Spleen (tissue), 11 donors: Measurements from ENCODE around the gene ADPRH. TPM values are rescaled to one million over a fixed set of nuclear protein-coding genes. Genes with fewer than 3 reads are reported as not detected.

Experiments used
- DNase-seq: peaks from one replicate; pipeline ENCODE4 v3.0.0-alpha.2; 2020
- H3K27ac ChIP-seq, 8 donors: fragments of 200-600 bp; sonication (generic) in 7 of 8; 1 replicate in 4 of 8; 2 replicates in 4 of 8; pipeline versions ENCODE4 v1.5.0 to v1.8.0; 2016 to 2021; ENCODE audit warnings: inconsistent platforms in 4 of 8, mild to moderate bottlenecking in 4 of 8, moderate library complexity in 1 of 8
- H3K27me3 ChIP-seq, 7 donors: fragments of 200-600 bp; sonication (generic) in 6 of 7; replicated peaks in 1 of 7; 1 replicate in 4 of 7; 2 replicates in 3 of 7; pipeline versions ENCODE4 v1.5.0 to v1.8.0; 2016 to 2021; ENCODE audit warnings: inconsistent platforms in 3 of 7, mild to moderate bottlenecking in 1 of 7
- H3K36me3 ChIP-seq, 6 donors: fragments of 200-600 bp; sonication (generic) in 5 of 6; 1 replicate in 4 of 6; 2 replicates in 2 of 6; pipeline versions ENCODE4 v1.5.0 to v1.8.0; 2016 to 2021; ENCODE audit warnings: inconsistent platforms in 2 of 6
- H3K4me1 ChIP-seq, 6 donors: fragments of 200-600 bp; sonication (generic) in 5 of 6; 1 replicate in 3 of 6; 2 replicates in 3 of 6; pipeline versions ENCODE4 v1.5.0 to v1.8.0; 2016 to 2021; ENCODE audit warnings: inconsistent platforms in 3 of 6
- H3K4me3 ChIP-seq, 8 donors: fragments of 200-600 bp; sonication (generic) in 7 of 8; 1 replicate in 4 of 8; 2 replicates in 4 of 8; pipeline versions ENCODE4 v1.5.0 to v1.8.0; 2016 to 2021; ENCODE audit warnings: inconsistent platforms in 4 of 8, mild to moderate bottlenecking in 4 of 8, moderate library complexity in 2 of 8
- H3K9me3 ChIP-seq, 8 donors: fragments of 200-600 bp; sonication (generic) in 7 of 8; 1 replicate in 4 of 8; 2 replicates in 4 of 8; pipeline versions ENCODE4 v1.5.0 to v1.8.0; 2016 to 2021; ENCODE audit warnings: inconsistent platforms in 4 of 8
- CTCF ChIP-seq, 11 experiments: fragments of 200-600 bp in 7 of 11; fragments of 450-650 bp in 4 of 11; sonication (generic) in 4 of 11; IDR thresholded peaks in 8 of 11; conservative IDR thresholded peaks in 3 of 11; 1 replicate in 7 of 11; 2 replicates in 4 of 11; pipeline versions ENCODE4 v1.4.0 to v1.8.0; 2016 to 2021; ENCODE audit warnings: antibody characterized with exemption in 11 of 11, inconsistent platforms in 4 of 11, mild to moderate bottlenecking in 1 of 11
- POLR2A ChIP-seq, 3 donors: fragments of 450-650 bp; IDR thresholded peaks; one replicate each; pipeline ENCODE4 v1.5.1; 2017; ENCODE audit warnings: antibody characterized with exemption in 3 of 3, mild to moderate bottlenecking in 1 of 3
- POLR2AphosphoS5 ChIP-seq, 3 donors: sonication (generic); formaldehyde crosslinking; IDR thresholded peaks; one replicate each; pipeline ENCODE4 v1.5.1; 2017; ENCODE audit warnings: antibody characterized with exemption in 3 of 3
- WGBS, 5 donors: extraction: QIAGEN DNeasy Blood & Tissue Kit in 3 of 5; methylation state at CpG; one replicate each; pipeline versions ENCODE4 v1.1.5 to v1.1.7; 2013 to 2018; 5-methylcytosine and 5-hydroxymethylcytosine counted together
- intact Hi-C: fragments of 100-400 bp; cut with DNase I; formaldehyde crosslinking; loops from one replicate; pipeline ENCODE4 v1.15.0; 2023; ENCODE audit warnings: low total_unique reads
- polyA plus RNA-seq, 3 donors: library from polyadenylated mRNA; stranded (reverse); fragments of 200-250 nt; gene quantifications; one replicate each; pipeline ENCODE4 v1.2.1, GENCODE V29; 2013
- total RNA-seq, 7 donors: library from RNA; depleted of rRNA in 3 of 7; stranded (reverse); fragments of >200 nt in 3 of 7; fragmentation: NEBNext Ultra II Directional in 4 of 7; extraction: Animal tissue kit (Norgen Biotek cat#: 25700) in 4 of 7; gene quantifications; one replicate each; pipeline versions ENCODE4 v1.1.0 to v1.2.1, GENCODE V29; 2016 to 2021
- donor health status: healthy with polysubstance abuse.
- donor health status: DM: no; HTN: no; CAD: no; lungs with moderate emphysema.
- donor health status: DM: no; HTN: no; CAD: no.
- donor health status: Bipolar disorder and iron deficiency.
- donor health status: healthy.
- donor health status: DM: no; HTN: no; CAD: no.
- donor health status: DM: yes; HTN: yes; CAD: no.

ADPRH gene
- total and polyA plus RNA-seq, 10 donors, result 7.1 to 29.2 (median 18.1) TPM

- Histone ChIP-seq H3K36me3 (peaks cover 0 to 12% (median 5%) of the 10 kb centered on the region in 6 donors), H3K27ac (peak overlapping the region; percentile 54 to 86 (median 76)), H3K4me3 (peak overlapping the region in 1 of 8 donors; percentile 37), H3K27me3 (no peaks in the 10 kb centered on the region), H3K9me3 (no peaks in the 10 kb centered on the region), H3K4me1 (peaks cover 11 to 33% (median 23%) of the 10 kb centered on the region in 6 donors)
- TF ChIP-seq POLR2AphosphoS5 (IDR thresholded peaks at IDR 0.05) (no peak), CTCF (IDR thresholded peaks at IDR 0.05 in 8 of 11, conservative IDR thresholded peaks at IDR 0.05 in 3 of 11) (no peak), POLR2A (IDR thresholded peaks at IDR 0.05) (no peak)
- intact Hi-C loops, result no loop called here
- WGBS, 5 donors, result 36 to 43% (median 38%) methylated on average over 3 of the region's 3 CpGs
- DNase-seq, result no peak
Measured at GRCh38 chr3:119637679-119638477, 58.6 kb downstream of the ADPRH start.

Other genes with a start within 250 kb of the ADPRH start
- 10 to 100 TPM; 36.0 to 80.5 (median 42.3) TPM for gene TMEM39A, start 115.9 kb upstream of the ADPRH start, total RNA-seq
- 1 to 10 TPM; 4.9 to 5.9 (median 5.4) TPM for gene TMEM39A, start 115.9 kb upstream of the ADPRH start, polyA plus RNA-seq
- 10 to 100 TPM; 15.3 to 26.0 (median 24.3) TPM for gene POGLUT1, start 110.5 kb upstream of the ADPRH start, total RNA-seq
- 10 to 100 TPM; 11.1 to 17.0 (median 12.6) TPM for gene POGLUT1, start 110.5 kb upstream of the ADPRH start, polyA plus RNA-seq
- gene TIMMDC1, start 80.9 kb upstream of the ADPRH start, total RNA-seq, result 10 to 100 TPM; 33.0 to 85.7 (median 67.4) TPM
- 10 to 100 TPM; 57.1 to 77.8 (median 75.4) TPM for gene TIMMDC1, start 80.9 kb upstream of the ADPRH start, polyA plus RNA-seq
- gene CD80, start 19.9 kb upstream of the ADPRH start, total RNA-seq, result 10 to 100 TPM in 6 of 7 donors, 1 to 10 TPM in 1; 5.7 to 33.0 (median 19.7) TPM
- gene CD80, start 19.9 kb upstream of the ADPRH start, polyA plus RNA-seq, result 1 to 10 TPM; 1.5 to 2.5 (median 2.0) TPM
- gene PLA1A, start 18.4 kb downstream of the ADPRH start, total RNA-seq, result 1 to 10 TPM in 3 of 7 donors, under 1 TPM in 3, not detected in 1; 0.27 to 6.8 (median 1.0) TPM
- gene PLA1A, start 18.4 kb downstream of the ADPRH start, polyA plus RNA-seq, result under 1 TPM; 0.44 to 0.80 (median 0.61) TPM
- gene POPDC2, start 81.1 kb downstream of the ADPRH start, total RNA-seq, result 1 to 10 TPM; 4.8 to 9.8 (median 6.9) TPM
- gene POPDC2, start 81.1 kb downstream of the ADPRH start, polyA plus RNA-seq, result 1 to 10 TPM; 3.1 to 8.3 (median 7.0) TPM
- gene COX17, start 97.9 kb downstream of the ADPRH start, total RNA-seq, result 10 to 100 TPM; 30.4 to 58.5 (median 38.4) TPM
- gene COX17, start 97.9 kb downstream of the ADPRH start, polyA plus RNA-seq, result 100 to 1,000 TPM in 2 of 3 donors, 10 to 100 TPM in 1; 97.4 to 136 (median 115) TPM
- gene CFAP91, start 123.5 kb downstream of the ADPRH start, total RNA-seq, result 100 to 1,000 TPM in 1 of 7 donors, 10 to 100 TPM in 6; 30.2 to 141 (median 68.2) TPM
- 10 to 100 TPM; 11.0 to 33.7 (median 24.2) TPM for gene CFAP91, start 123.5 kb downstream of the ADPRH start, polyA plus RNA-seq
- 1 to 10 TPM in 2 of 7 donors, under 1 TPM in 4, not detected in 1; 0.42 to 1.1 (median 0.65) TPM for gene NR1I2, start 202.6 kb downstream of the ADPRH start, total RNA-seq
- under 1 TPM; 0.26 to 0.64 (median 0.37) TPM for gene NR1I2, start 202.6 kb downstream of the ADPRH start, polyA plus RNA-seq